HG02970 (cell line): ENCODE results near the gene TCF4.

Source experiments
- ATAC-seq: cut with Tn5 transposase; IDR thresholded peaks from one replicate; pipeline ENCODE4 v1.9.1; 2021; ENCODE audit warnings: mild to moderate bottlenecking, moderate library complexity, moderate number of reproducible peaks; ENCODE audit not compliant: unreplicated experiment, low FRiP score

The TCF4 gene

GRCh38 chr18:55252053-55252675 lies 335.8 kb downstream of the TCF4 start:
- ATAC-seq: no peak

- no peak for ATAC-seq
Observed at GRCh38 chr18:55251254-55251971, 336.6 kb downstream of the TCF4 start.

GRCh38 chr18:55250768-55251173 lies 337.2 kb downstream of the TCF4 start:
- no peak for ATAC-seq

GRCh38 chr18:55249550-55249949 lies 338.4 kb downstream of the TCF4 start:
- no peak for ATAC-seq

GRCh38 chr18:55248495-55248894 lies 339.5 kb downstream of the TCF4 start:
- ATAC-seq: no peak

- ATAC-seq: no peak
Observed at GRCh38 chr18:55247032-55247431, 341.0 kb downstream of the TCF4 start.

- no peak for ATAC-seq
Observed at GRCh38 chr18:55246278-55246677, 341.7 kb downstream of the TCF4 start.

- no peak for ATAC-seq
Observed at GRCh38 chr18:55245211-55245614, 342.8 kb downstream of the TCF4 start.

GRCh38 chr18:55244546-55244945 lies 343.4 kb downstream of the TCF4 start:
- no peak for ATAC-seq

GRCh38 chr18:55243857-55244256 lies 344.1 kb downstream of the TCF4 start:
- ATAC-seq: no peak

GRCh38 chr18:55243255-55243654 lies 344.7 kb downstream of the TCF4 start:
- no peak for ATAC-seq

- ATAC-seq: peak; percentile 42
Observed at GRCh38 chr18:55240978-55241377, 347.0 kb downstream of the TCF4 start.

GRCh38 chr18:55239740-55240139 lies 348.3 kb downstream of the TCF4 start:
- no peak for ATAC-seq

- no peak for ATAC-seq
Observed at GRCh38 chr18:55237660-55238059, 350.3 kb downstream of the TCF4 start.

GRCh38 chr18:55236150-55236931 lies 351.7 kb downstream of the TCF4 start:
- no peak for ATAC-seq

GRCh38 chr18:55235094-55235461 lies 352.9 kb downstream of the TCF4 start:
- ATAC-seq: no peak

- ATAC-seq: no peak
Observed at GRCh38 chr18:55234366-55235093, 353.5 kb downstream of the TCF4 start.

GRCh38 chr18:55233857-55234256 lies 354.1 kb downstream of the TCF4 start:
- ATAC-seq: no peak

GRCh38 chr18:55232506-55232905 lies 355.5 kb downstream of the TCF4 start:
- no peak for ATAC-seq

- no peak for ATAC-seq
Observed at GRCh38 chr18:55229682-55230081, 358.3 kb downstream of the TCF4 start.

- no peak for ATAC-seq
Observed at GRCh38 chr18:55228707-55229106, 359.3 kb downstream of the TCF4 start.
